ENCODE data around the gene TRIM56. TPM values are rescaled to one million over a fixed set of nuclear protein-coding genes. Genes with fewer than 3 reads are reported as not detected.
"Not testable (repeated sequence)": the region's sequence is repeated elsewhere in the genome, so short reads cannot be mapped to it uniquely, and the experiment has no call there.

TRIM56 gene
- total and polyA plus RNA-seq, 7 donors, result 3.2 to 15.7 (median 12.6) TPM

GRCh38 chr7:101068401-101068800 is 16.9 kb upstream of the TRIM56 start:
- no peaks in the 10 kb centered on the region for H3K9me3 ChIP-seq
- H3K4me1 ChIP-seq, result no peaks in the 10 kb centered on the region
- no peaks in the 10 kb centered on the region for H3K36me3 ChIP-seq (ENCODE audit: insufficient read depth in 1 of 2, low read depth in 1 of 2)
- no peak overlapping the region for H3K27ac ChIP-seq
- intact Hi-C loops (cut with DNase I), result no loop called here
- no peak overlapping the region for H3K4me3 ChIP-seq
- ATAC-seq (no peak), DNase-seq (no peak)
- peaks cover 0 to 37% (median 8%) of the 10 kb centered on the region in 3 donors for H3K27me3 ChIP-seq (ENCODE audit: insufficient read depth in 3 of 3, low read length in 2 of 3)
- 81 to 89% (median 88%) methylated on average over 10 of the region's 10 CpGs for WGBS, 3 donors
- TF ChIP-seq CTCF (IDR thresholded peaks at IDR 0.05), result no peak

GRCh38 chr7:101071362-101072104 is 13.7 kb upstream of the TRIM56 start:
- H3K27me3 ChIP-seq (ENCODE audit: insufficient read depth in 3 of 3, low read length in 2 of 3), result peaks cover 0 to 13% (median 5%) of the 10 kb centered on the region in 3 donors
- H3K9me3 ChIP-seq; H3K4me1 ChIP-seq; H3K27ac ChIP-seq; H3K4me3 ChIP-seq; intact Hi-C loops (cut with DNase I); ATAC-seq; H3K36me3 ChIP-seq (ENCODE audit: insufficient read depth in 1 of 2, low read depth in 1 of 2); DNase-seq: not testable (repeated sequence)
- 68 to 74% (median 70%) methylated on average over 13 to 14 of the region's 14 CpGs for WGBS, 3 donors

DNA sequence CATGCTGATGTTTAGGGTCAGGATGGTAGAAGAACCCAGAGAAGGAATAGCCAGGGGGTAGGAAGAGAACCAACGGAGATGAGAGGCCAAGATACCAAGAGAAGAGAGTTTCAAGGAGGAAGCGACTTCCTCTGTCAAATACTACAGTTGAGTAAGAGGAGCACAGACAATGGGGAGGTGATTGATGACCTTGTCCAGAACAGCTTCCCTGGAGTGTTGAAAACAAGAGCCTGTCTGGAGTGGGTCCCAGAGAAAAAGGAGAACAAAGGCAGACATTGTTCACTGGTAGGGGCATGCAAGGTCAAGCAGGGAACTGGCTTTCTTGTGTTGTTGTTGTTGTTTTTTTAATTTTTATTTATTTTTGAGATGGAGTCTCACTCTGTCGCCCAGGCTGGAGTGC is 9.6 kb upstream of the TRIM56 start:
- no peak for TF ChIP-seq CTCF (IDR thresholded peaks at IDR 0.05)
- intact Hi-C loops (cut with DNase I), result loop anchor here (5.0 kb wide), 1 partner anchor 178 kb away; the partner anchor contains the start of gene ACHE (in 2 of the 2)
- Histone ChIP-seq H3K9me3 (no peaks in the 10 kb centered on the region), H3K36me3 (ENCODE audit: insufficient read depth in 1 of 2, low read depth in 1 of 2) (no peaks in the 10 kb centered on the region), H3K4me3 (no peak overlapping the region), H3K4me1 (no peaks in the 10 kb centered on the region), H3K27me3 (ENCODE audit: insufficient read depth in 3 of 3, low read length in 2 of 3) (peaks cover 0 to 8% (median 0%) of the 10 kb centered on the region in 3 donors), H3K27ac (no peak overlapping the region)
- no peak for DNase-seq
- WGBS, 3 donors, result 60 to 69% (median 65%) methylated on average over 3 of the region's 3 CpGs
- no peak for ATAC-seq

DNA sequence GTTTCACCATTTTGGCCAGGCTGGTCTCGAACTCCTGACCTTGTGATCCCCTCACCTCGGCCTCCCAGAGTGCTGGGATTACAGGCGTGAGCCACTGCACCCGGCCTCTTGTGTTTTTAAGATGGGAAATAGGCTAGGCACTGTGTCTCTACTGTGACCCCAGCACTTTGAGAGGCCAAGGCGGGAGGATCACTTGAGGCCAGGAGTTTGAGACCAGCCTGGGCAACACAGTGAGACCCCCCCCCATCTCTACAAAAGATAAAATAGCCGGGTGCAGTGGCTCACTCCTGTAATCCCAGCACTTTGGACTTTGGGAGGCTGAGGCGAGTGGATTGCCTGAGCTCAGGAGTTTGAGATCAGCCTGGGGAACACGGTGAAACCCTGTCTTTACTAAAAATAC is 9.1 kb upstream of the TRIM56 start:
- H3K27ac ChIP-seq; H3K9me3 ChIP-seq; H3K36me3 ChIP-seq (ENCODE audit: insufficient read depth in 1 of 2, low read depth in 1 of 2); DNase-seq; H3K27me3 ChIP-seq (ENCODE audit: insufficient read depth in 3 of 3, low read length in 2 of 3); ATAC-seq; H3K4me3 ChIP-seq; H3K4me1 ChIP-seq: not testable (repeated sequence)
- intact Hi-C loops (cut with DNase I), result loop anchor here (5.0 kb wide), 1 partner anchor 179 kb away; the partner anchor contains the start of gene ACHE (in 2 of the 2)
- WGBS, 3 donors, result 76 to 77% (median 77%) methylated on average over 8 of the region's 8 CpGs

DNA sequence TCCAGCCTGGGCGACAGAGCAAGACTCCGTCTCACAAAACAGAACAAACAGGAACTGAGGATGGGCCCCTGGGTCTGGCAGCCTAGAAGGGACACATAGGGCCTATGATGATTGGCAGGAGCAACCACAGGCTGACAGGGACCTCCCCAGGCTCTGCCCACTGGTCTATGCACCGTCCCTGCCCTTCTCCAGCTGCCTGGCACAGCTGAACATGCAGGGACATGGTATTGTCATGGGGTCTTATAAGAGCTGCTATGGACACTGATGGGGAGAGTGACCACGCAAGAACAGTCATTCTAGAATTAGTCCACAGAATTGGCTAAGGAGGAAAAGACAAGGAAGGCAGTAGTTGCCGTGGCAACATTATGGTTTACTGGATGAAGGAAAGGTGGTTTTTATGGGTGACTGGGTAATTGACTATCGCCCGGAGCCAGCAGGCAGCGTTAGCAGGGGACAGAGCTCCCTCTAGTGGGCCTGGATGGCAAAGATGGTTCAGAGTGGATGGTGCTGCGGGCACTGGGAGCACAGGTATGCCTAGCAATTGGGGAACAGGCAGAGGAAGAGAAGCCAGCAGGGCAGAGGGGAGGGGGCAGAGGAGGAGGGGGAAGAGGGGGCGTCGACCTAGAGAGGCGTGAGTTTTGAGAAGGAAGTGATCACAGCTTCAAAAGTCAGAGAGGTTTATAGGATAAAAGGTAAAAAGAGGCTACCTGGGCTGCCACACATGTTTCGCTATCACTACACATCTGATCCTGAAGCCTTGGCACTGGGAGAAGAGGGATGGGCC is 7.8 kb upstream of the TRIM56 start:
- Histone ChIP-seq H3K36me3 (ENCODE audit: insufficient read depth in 1 of 2, low read depth in 1 of 2) (no peaks in the 10 kb centered on the region), H3K4me3 (no peak overlapping the region), H3K27me3 (ENCODE audit: insufficient read depth in 3 of 3, low read length in 2 of 3) (no peaks in the 10 kb centered on the region), H3K27ac (no peak overlapping the region), H3K4me1 (no peaks in the 10 kb centered on the region), H3K9me3 (no peaks in the 10 kb centered on the region)
- DNase-seq, result peak; percentile 70 to 77
- WGBS, 3 donors, result 21 to 22% (median 21%) methylated on average over 13 of the region's 13 CpGs
- intact Hi-C loops (cut with DNase I), result loop anchor here (5.0 kb wide), 1 partner anchor 180 kb away; the partner anchor contains the start of gene ACHE (in 2 of the 2)
- TF ChIP-seq CTCF (IDR thresholded peaks at IDR 0.05), result peak; percentile 73
- peak; percentile 72 to 91 (median 84) for ATAC-seq
